SK-N-SH (cell line): ENCODE measurements around the gene G6PC1. TPM values are rescaled to one million over a fixed set of nuclear protein-coding genes. Genes with fewer than 3 reads are reported as not detected.

ENCODE experiments used
- CTCF ChIA-PET: fragments of 300-600, 350-600 bp; formaldehyde crosslinking; extraction: SDS; loops from one replicate; lab custom pipeline; 2021; lab: Yijun Ruan, JAX
- POLR2A ChIA-PET: fragments of 350-600 bp; sonication (Branson Sonifier 250); formaldehyde crosslinking; extraction: SDS; loops from one replicate; lab custom pipeline; 2020; ENCODE audit warnings: antibody characterized with exemption, inconsistent platforms; lab: Yijun Ruan, JAX
- DNase-seq: peaks from one replicate; pipeline ENCODE4 v3.0.0; 2012
- H2AFZ ChIP-seq: fragments of 200-600 bp; sonication (generic); 2 replicates; pipeline ENCODE4 v1.8.1; 2016; ENCODE audit warnings: antibody characterized with exemption, mild to moderate bottlenecking, low read depth
- H3F3A ChIP-seq: fragments of 200-600 bp; sonication (generic); replicated peaks from 2 replicates; pipeline ENCODE3; 2016; ENCODE audit warnings: antibody characterized with exemption, mild to moderate bottlenecking; ENCODE audit not compliant: insufficient read depth
- H3K27ac ChIP-seq, 2 experiments: fragments of 200-500 bp in 1 of 2; fragments of 200-600 bp in 1 of 2; sonication (Bioruptor generic) in 1 of 2; sonication (generic), shearing (Covaris generic) in 1 of 2; 2 replicates each; pipeline versions ENCODE4 v1.5.1 to v1.6.1; 2014 to 2016; ENCODE audit warnings: low read depth in 2 of 2, inconsistent platforms in 1 of 2, low read length in 1 of 2, mild to moderate bottlenecking in 1 of 2, mixed read lengths in 1 of 2
- H3K27me3 ChIP-seq: fragments of 200-600 bp; sonication (generic), shearing (Covaris generic); 2 replicates; pipeline ENCODE4 v1.6.1; 2016; ENCODE audit warnings: mixed run types; ENCODE audit not compliant: insufficient read depth
- H3K36me3 ChIP-seq, 2 experiments: fragments of 200-500 bp in 1 of 2; fragments of 200-600 bp in 1 of 2; sonication (Bioruptor generic) in 1 of 2; sonication (generic) in 1 of 2; replicated peaks in 1 of 2; 2 replicates each; pipeline versions ENCODE3 to v1.5.1; 2014 to 2016; ENCODE audit warnings: low read length in 1 of 2, mild to moderate bottlenecking in 1 of 2; ENCODE audit not compliant: insufficient read depth in 2 of 2, control insufficient read depth in 1 of 2
- H3K4me1 ChIP-seq, 2 experiments: fragments of 200-500 bp in 1 of 2; fragments of 200-600 bp in 1 of 2; sonication (Bioruptor generic) in 1 of 2; sonication (generic), shearing (Covaris generic) in 1 of 2; 2 replicates each; pipeline versions ENCODE4 v1.5.1 to v1.6.1; 2014 to 2016; ENCODE audit warnings: low read depth in 1 of 2, low read length in 1 of 2, mixed run types in 1 of 2; ENCODE audit not compliant: insufficient read depth in 2 of 2, control insufficient read depth in 1 of 2
- H3K4me2 ChIP-seq: fragments of 200-600 bp; sonication (generic), shearing (Covaris generic); 2 replicates; pipeline ENCODE4 v1.6.1; 2017; ENCODE audit warnings: mixed run types
- H3K4me3 ChIP-seq, 2 experiments: fragments of 200-500 bp in 1 of 2; fragments of 200-600 bp in 1 of 2; sonication (Bioruptor generic) in 1 of 2; sonication (generic), shearing (Covaris generic) in 1 of 2; 2 replicates each; pipeline versions ENCODE4 v1.5.1 to v1.8.1; 2014 to 2016; ENCODE audit warnings: low read depth in 2 of 2, inconsistent platforms in 1 of 2, low read length in 1 of 2, mild to moderate bottlenecking in 1 of 2, mixed read lengths in 1 of 2, moderate library complexity in 1 of 2
- H3K79me2 ChIP-seq: fragments of 200-600 bp; sonication (generic); 2 replicates; pipeline ENCODE4 v1.8.1; 2017; ENCODE audit warnings: mild to moderate bottlenecking; ENCODE audit not compliant: insufficient read depth
- H3K9ac ChIP-seq: fragments of 200-600 bp; sonication (generic); 2 replicates; pipeline ENCODE4 v1.6.1; 2017; ENCODE audit warnings: mixed run types
- H3K9me2 ChIP-seq: fragments of 200-600 bp; sonication (generic); 2 replicates; pipeline ENCODE4 v1.6.1; 2017; ENCODE audit warnings: mixed run types
- H3K9me3 ChIP-seq: fragments of 200-600 bp; sonication (generic); 2 replicates; pipeline ENCODE4 v1.6.1; 2017; ENCODE audit warnings: mixed run types, mild to moderate bottlenecking, moderate library complexity
- H4K20me1 ChIP-seq: fragments of 200-600 bp; sonication (generic); 2 replicates; pipeline ENCODE4 v1.6.1; 2017; ENCODE audit warnings: mild to moderate bottlenecking, mixed run types; ENCODE audit not compliant: insufficient read depth
- MEF2A ChIP-seq: IDR thresholded peaks from 2 replicates; pipeline ENCODE4 v1.4.0; 2012; ENCODE audit warnings: low read depth, borderline replicate concordance
- WGBS: methylation state at CpG from one replicate; pipeline ENCODE4 v1.1.6; 2017; ENCODE audit warnings: low lambda C conversion rate; 5-methylcytosine and 5-hydroxymethylcytosine counted together
- polyA plus RNA-seq, 3 experiments: library from polyadenylated mRNA; depleted of rRNA; stranded (reverse); fragments of >200 nt; gene quantifications; 2 replicates each; pipeline ENCODE4 v1.2.3, GENCODE V29; 2012
- small RNA-seq, 7 experiments: library from RNA; depleted of rRNA; stranded (forward); fragments of <200 nt; gene quantifications; one replicate each; pipeline ENCODE3, GENCODE V24; 2012

The G6PC1 gene
- polyA plus RNA-seq, 1 of the 3 experiments (the other 2 are of a cell fraction): not detected

DNA sequence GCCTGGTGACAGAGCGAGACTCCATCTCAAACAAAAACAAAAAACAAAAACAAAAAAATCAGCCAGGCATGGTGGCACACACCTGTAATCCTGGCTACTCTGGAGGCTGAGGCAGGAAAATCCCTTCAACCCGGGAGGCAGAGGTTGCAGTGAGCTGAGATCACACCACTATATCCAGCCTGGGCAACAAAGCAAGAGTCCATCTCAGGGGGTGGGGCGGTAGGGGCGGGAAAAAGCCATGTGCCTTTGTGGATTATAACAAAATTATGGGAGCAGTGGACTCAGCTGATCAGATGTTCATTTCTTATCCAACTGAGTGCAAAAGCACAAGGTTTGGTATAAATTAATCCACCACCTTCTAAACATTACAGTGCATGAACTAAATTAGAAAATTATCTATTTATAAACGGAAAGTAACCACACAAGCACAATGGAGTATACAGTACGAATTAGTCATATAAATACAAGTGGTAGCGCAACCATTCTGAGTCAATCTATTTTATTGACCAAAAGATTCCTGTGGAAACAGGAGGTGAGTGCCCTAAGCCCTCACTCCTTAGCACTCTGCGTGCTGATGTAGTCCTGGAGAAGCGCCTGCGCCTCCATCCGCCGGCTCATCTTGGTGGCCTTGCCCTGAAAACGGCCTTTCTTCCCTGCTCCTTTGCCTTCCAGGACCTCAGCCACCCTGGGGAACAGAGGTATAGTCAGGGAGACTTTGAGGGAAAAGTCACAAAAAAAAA lies 49.6 kb downstream of the G6PC1 start:
- ChIA-PET POLR2A (interaction anchor here (1.0 kb wide), 1 partner anchor 48 kb away, joined by 3 read pairs; the partner anchor contains the start of gene RPL27), CTCF (interaction anchor here (1.1 kb wide), 1 partner anchor 13 kb away, joined by 3 read pairs; no protein-coding TSS in a partner anchor)
- Histone ChIP-seq H3K4me2 (no peak overlapping the region), H3K4me1 (no peaks in the 10 kb centered on the region), H3K9me3 (no peaks in the 10 kb centered on the region), H2AFZ (no peak overlapping the region), H3K9me2 (no peaks in the 10 kb centered on the region), H3K9ac (no peak overlapping the region), H3K4me3 (no peak overlapping the region), H3F3A (peaks cover 3% of the 10 kb centered on the region), H4K20me1 (no peaks in the 10 kb centered on the region), H3K79me2 (no peaks in the 10 kb centered on the region), H3K36me3 (peaks cover 19 to 39% of the 10 kb centered on the region in 2 experiments), H3K27me3 (no peaks in the 10 kb centered on the region), H3K27ac (no peak overlapping the region)
- no peak for TF ChIP-seq MEF2A
- 97% methylated on average over 13 of the region's 13 CpGs for WGBS
- no peak for DNase-seq

Small RNAs within 50 kb of the gene (small RNA-seq; reads per million reads assigned to genes)
- gene RF00561 (0 reads per million in 7 experiments), gene RNU6-287P (0 reads per million in 7 experiments)

Other genes with a start within 250 kb of the G6PC1 start
- 27.6 and 33.9 TPM in 2 replicates for gene TUBG2, start 241.5 kb upstream of the G6PC1 start, polyA plus RNA-seq (2012; rRNA removed)
- gene PLEKHH3, start 223.8 kb upstream of the G6PC1 start, polyA plus RNA-seq (2012; rRNA removed): 9.8 and 12.8 TPM in 2 replicates
- gene CCR10, start 219.0 kb upstream of the G6PC1 start, polyA plus RNA-seq (2012; rRNA removed): 2.2 and 3.1 TPM in 2 replicates
- gene CNTNAP1, start 218.3 kb upstream of the G6PC1 start, polyA plus RNA-seq (2012; rRNA removed): 74.3 and 92.7 TPM in 2 replicates
- 28.6 and 42.9 TPM in 2 replicates for gene EZH1, start 155.8 kb upstream of the G6PC1 start, polyA plus RNA-seq (2012; rRNA removed)
- 2.5 and 3.0 TPM in 2 replicates for gene RAMP2, start 139.6 kb upstream of the G6PC1 start, polyA plus RNA-seq (2012; rRNA removed)
- gene VPS25, start 127.3 kb upstream of the G6PC1 start, polyA plus RNA-seq (2012; rRNA removed): 127 and 158 TPM in 2 replicates
- 8.7 and 12.5 TPM in 2 replicates for gene WNK4, start 120.2 kb upstream of the G6PC1 start, polyA plus RNA-seq (2012; rRNA removed)
- 90.5 and 103 TPM in 2 replicates for gene COA3, start 102.1 kb upstream of the G6PC1 start, polyA plus RNA-seq (2012; rRNA removed)
- gene CNTD1, start 101.9 kb upstream of the G6PC1 start, polyA plus RNA-seq (2012; rRNA removed): 0.26 TPM in 1 of 2 replicates, not detected in the other
- gene BECN1, start 76.5 kb upstream of the G6PC1 start, polyA plus RNA-seq (2012; rRNA removed): 78.0 and 97.4 TPM in 2 replicates
- 139 and 152 TPM in 2 replicates for gene PSME3, start 67.4 kb upstream of the G6PC1 start, polyA plus RNA-seq (2012; rRNA removed)
- 0.24 and 0.33 TPM in 2 replicates for gene AOC2, start 56.2 kb upstream of the G6PC1 start, polyA plus RNA-seq (2012; rRNA removed)
- 0.03 and 0.08 TPM in 2 replicates for gene AOC3, start 49.6 kb upstream of the G6PC1 start, polyA plus RNA-seq (2012; rRNA removed)
- 52.0 and 59.4 TPM in 2 replicates for gene AARSD1, start 63.7 kb downstream of the G6PC1 start, polyA plus RNA-seq (2012; rRNA removed)
- 1.4 and 1.7 TPM in 2 replicates for gene PTGES3L, start 79.3 kb downstream of the G6PC1 start, polyA plus RNA-seq (2012; rRNA removed)
- gene RUNDC1, start 79.8 kb downstream of the G6PC1 start, polyA plus RNA-seq (2012; rRNA removed): 9.0 and 9.5 TPM in 2 replicates
- gene RPL27, start 97.6 kb downstream of the G6PC1 start, polyA plus RNA-seq (2012; rRNA removed): 4,890 and 6,383 TPM in 2 replicates
- gene IFI35, start 106.0 kb downstream of the G6PC1 start, polyA plus RNA-seq (2012; rRNA removed): 15.7 and 17.6 TPM in 2 replicates
- gene VAT1, start 121.6 kb downstream of the G6PC1 start, polyA plus RNA-seq (2012; rRNA removed): 157 and 170 TPM in 2 replicates
- gene RND2, start 124.4 kb downstream of the G6PC1 start, polyA plus RNA-seq (2012; rRNA removed): 8.9 and 10.5 TPM in 2 replicates
- gene BRCA1, start 224.6 kb downstream of the G6PC1 start, polyA plus RNA-seq (2012; rRNA removed): 11.2 and 12.5 TPM in 2 replicates